ENCODE measurements around the gene CUX1. TPM values are rescaled to one million over a fixed set of nuclear protein-coding genes. Genes with fewer than 3 reads are reported as not detected.
"Not testable (repeated sequence)": the region's sequence is repeated elsewhere in the genome, so short reads cannot be mapped to it uniquely, and the experiment has no call there.

CUX1 gene
- total and polyA plus RNA-seq, 5 donors: 54.1 to 146 (median 109) TPM

GRCh38 chr7:102025777-102026176, 208.4 kb downstream of the CUX1 start:
- H3K4me1 ChIP-seq (ENCODE audit: control insufficient read depth, insufficient read depth, low read length); H3K27ac ChIP-seq (ENCODE audit: low read length); H3K27me3 ChIP-seq (ENCODE audit: control insufficient read depth, insufficient read depth); H3K9me3 ChIP-seq (ENCODE audit: control insufficient read depth, low read length); ATAC-seq; intact Hi-C loops (cut with DNase I); H3K4me3 ChIP-seq (ENCODE audit: low read length); DNase-seq: not testable (repeated sequence)
- 76% methylated on average over 4 of the region's 4 CpGs for WGBS

GRCh38 chr7:102028206-102028826, 210.9 kb downstream of the CUX1 start:
- DNase-seq: no peak
- no peak overlapping the region for H3K27ac ChIP-seq (ENCODE audit: low read length)
- no peak overlapping the region for H3K4me3 ChIP-seq (ENCODE audit: low read length)
- 85% methylated on average over 18 of the region's 18 CpGs for WGBS
- H3K27me3 ChIP-seq (ENCODE audit: control insufficient read depth, insufficient read depth): no peaks in the 10 kb centered on the region
- no peaks in the 10 kb centered on the region for H3K9me3 ChIP-seq (ENCODE audit: control insufficient read depth, low read length)
- ATAC-seq: no peak
- H3K4me1 ChIP-seq (ENCODE audit: control insufficient read depth, insufficient read depth, low read length): peaks cover 3% of the 10 kb centered on the region
- intact Hi-C loops (cut with DNase I): no loop called here

GRCh38 chr7:102029616-102030015, 212.2 kb downstream of the CUX1 start:
- Histone ChIP-seq H3K27me3 (ENCODE audit: control insufficient read depth, insufficient read depth) (no peaks in the 10 kb centered on the region), H3K27ac (ENCODE audit: low read length) (no peak overlapping the region), H3K9me3 (ENCODE audit: control insufficient read depth, low read length) (no peaks in the 10 kb centered on the region), H3K4me1 (ENCODE audit: control insufficient read depth, insufficient read depth, low read length) (no peaks in the 10 kb centered on the region), H3K4me3 (ENCODE audit: low read length) (no peak overlapping the region)
- 95% methylated on average over 6 of the region's 6 CpGs for WGBS
- intact Hi-C loops (cut with DNase I): no loop called here
- DNase-seq (no peak), ATAC-seq (no peak)

- no peak overlapping the region for H3K4me3 ChIP-seq (ENCODE audit: low read length)
- ATAC-seq (no peak), DNase-seq (no peak)
- no peak overlapping the region for H3K27ac ChIP-seq (ENCODE audit: low read length)
- H3K27me3 ChIP-seq (ENCODE audit: control insufficient read depth, insufficient read depth): no peaks in the 10 kb centered on the region
- 88% methylated on average over 8 of the region's 8 CpGs for WGBS
- no peaks in the 10 kb centered on the region for H3K9me3 ChIP-seq (ENCODE audit: control insufficient read depth, low read length)
- intact Hi-C loops (cut with DNase I): no loop called here
- H3K4me1 ChIP-seq (ENCODE audit: control insufficient read depth, insufficient read depth, low read length): no peaks in the 10 kb centered on the region
These were observed 213.3 kb downstream of the CUX1 start for GRCh38 chr7:102030696-102031095.

GRCh38 chr7:102036958-102037357, 219.5 kb downstream of the CUX1 start:
- ATAC-seq (peak in 1 of 2 donors; percentile 10), DNase-seq (no peak)
- WGBS: 68% methylated on average over 5 of the region's 5 CpGs
- Histone ChIP-seq H3K27ac (ENCODE audit: low read length) (peak overlapping the region; percentile 70), H3K27me3 (ENCODE audit: control insufficient read depth, insufficient read depth) (no peaks in the 10 kb centered on the region), H3K4me3 (ENCODE audit: low read length) (no peak overlapping the region), H3K4me1 (ENCODE audit: control insufficient read depth, insufficient read depth, low read length) (peaks cover 7% of the 10 kb centered on the region), H3K9me3 (ENCODE audit: control insufficient read depth, low read length) (no peaks in the 10 kb centered on the region)
- intact Hi-C loops (cut with DNase I): no loop called here

GRCh38 chr7:102039706-102040105, 222.3 kb downstream of the CUX1 start:
- WGBS: 90% methylated on average over 11 of the region's 11 CpGs
- ATAC-seq: no peak
- H3K27me3 ChIP-seq (ENCODE audit: control insufficient read depth, insufficient read depth): no peaks in the 10 kb centered on the region
- H3K4me3 ChIP-seq (ENCODE audit: low read length): no peak overlapping the region
- H3K9me3 ChIP-seq (ENCODE audit: control insufficient read depth, low read length): no peaks in the 10 kb centered on the region
- DNase-seq: no peak
- intact Hi-C loops (cut with DNase I): loop anchor here in 1 of 4 donors (10.0 kb wide), 1 partner anchor 225 kb away; the partner anchor contains the start of gene CUX1
- H3K27ac ChIP-seq (ENCODE audit: low read length): peak overlapping the region; percentile 93
- H3K4me1 ChIP-seq (ENCODE audit: control insufficient read depth, insufficient read depth, low read length): peaks cover 9% of the 10 kb centered on the region

- DNase-seq (no peak), ATAC-seq (peak; percentile 35 to 66)
- Histone ChIP-seq H3K27me3 (ENCODE audit: control insufficient read depth, insufficient read depth) (no peaks in the 10 kb centered on the region), H3K4me3 (ENCODE audit: low read length) (no peak overlapping the region), H3K9me3 (ENCODE audit: control insufficient read depth, low read length) (no peaks in the 10 kb centered on the region), H3K27ac (ENCODE audit: low read length) (peak overlapping the region; percentile 93), H3K4me1 (ENCODE audit: control insufficient read depth, insufficient read depth, low read length) (peaks cover 10% of the 10 kb centered on the region)
- intact Hi-C loops (cut with DNase I): loop anchor here in 1 of 4 donors (10.0 kb wide), 1 partner anchor 226 kb away; the partner anchor contains the start of gene CUX1
- WGBS: 59% methylated on average over 11 of the region's 11 CpGs
These were observed 223.1 kb downstream of the CUX1 start for GRCh38 chr7:102040569-102040968.

GRCh38 chr7:102042016-102042656, 224.7 kb downstream of the CUX1 start:
- Histone ChIP-seq H3K4me1 (ENCODE audit: control insufficient read depth, insufficient read depth, low read length) (peaks cover 10% of the 10 kb centered on the region), H3K4me3 (ENCODE audit: low read length) (no peak overlapping the region), H3K27ac (ENCODE audit: low read length) (peak overlapping the region; percentile 43), H3K27me3 (ENCODE audit: control insufficient read depth, insufficient read depth) (no peaks in the 10 kb centered on the region), H3K9me3 (ENCODE audit: control insufficient read depth, low read length) (no peaks in the 10 kb centered on the region)
- DNase-seq (no peak), ATAC-seq (no peak)
- 74% methylated on average over 4 of the region's 4 CpGs for WGBS
- intact Hi-C loops (cut with DNase I): loop anchor here in 1 of 4 donors (10.0 kb wide), 1 partner anchor 227 kb away; the partner anchor contains the start of gene CUX1

GRCh38 chr7:102042796-102043195, 225.4 kb downstream of the CUX1 start:
- WGBS: 74% methylated on average over 9 of the region's 9 CpGs
- not testable (repeated sequence) for DNase-seq; ATAC-seq; H3K27ac ChIP-seq (ENCODE audit: low read length); H3K27me3 ChIP-seq (ENCODE audit: control insufficient read depth, insufficient read depth); H3K9me3 ChIP-seq (ENCODE audit: control insufficient read depth, low read length); H3K4me3 ChIP-seq (ENCODE audit: low read length)
- intact Hi-C loops (cut with DNase I): loop anchor here in 1 of 4 donors (10.0 kb wide), 1 partner anchor 228 kb away; the partner anchor contains the start of gene CUX1
- H3K4me1 ChIP-seq (ENCODE audit: control insufficient read depth, insufficient read depth, low read length): peaks cover 10% of the 10 kb centered on the region

GRCh38 chr7:102044641-102044983, 227.2 kb downstream of the CUX1 start:
- peak in 1 of 2 donors; percentile 13 for ATAC-seq
- H3K9me3 ChIP-seq (ENCODE audit: control insufficient read depth, low read length): no peaks in the 10 kb centered on the region
- peak overlapping the region; percentile 77 for H3K27ac ChIP-seq (ENCODE audit: low read length)
- H3K4me1 ChIP-seq (ENCODE audit: control insufficient read depth, insufficient read depth, low read length): peaks cover 10% of the 10 kb centered on the region
- intact Hi-C loops (cut with DNase I): loop anchor here in 1 of 4 donors (10.0 kb wide), 1 partner anchor 230 kb away; the partner anchor contains the start of gene CUX1
- no peaks in the 10 kb centered on the region for H3K27me3 ChIP-seq (ENCODE audit: control insufficient read depth, insufficient read depth)
- WGBS: 74% methylated on average over 6 of the region's 6 CpGs
- H3K4me3 ChIP-seq (ENCODE audit: low read length): no peak overlapping the region
- DNase-seq: no peak

- intact Hi-C loops (cut with DNase I): loop anchor here in 1 of 4 donors (10.0 kb wide), 1 partner anchor 230 kb away; the partner anchor contains the start of gene CUX1
- WGBS: 14% methylated on average over 29 of the region's 29 CpGs
- DNase-seq: peak; percentile 65 to 86 (median 81)
- H3K4me1 ChIP-seq (ENCODE audit: control insufficient read depth, insufficient read depth, low read length): peaks cover 5% of the 10 kb centered on the region
- no peaks in the 10 kb centered on the region for H3K9me3 ChIP-seq (ENCODE audit: control insufficient read depth, low read length)
- H3K4me3 ChIP-seq (ENCODE audit: low read length): peak overlapping the region; percentile 13
- peak; percentile 68 to 75 for ATAC-seq
- H3K27ac ChIP-seq (ENCODE audit: low read length): peak overlapping the region; percentile 77
- H3K27me3 ChIP-seq (ENCODE audit: control insufficient read depth, insufficient read depth): no peaks in the 10 kb centered on the region
These were observed 227.7 kb downstream of the CUX1 start for GRCh38 chr7:102044984-102045673.

All from right cardiac atrium (tissue), 5 donors.